ENCODE data around the gene CCDC93. TPM values are rescaled to one million over a fixed set of nuclear protein-coding genes. Genes with fewer than 3 reads are reported as not detected.

The CCDC93 gene
- total RNA-seq, 1 donor from 2014 or later = 17.7 TPM

GRCh38 chr2:117918608-117919007 lies 95.3 kb downstream of the CCDC93 start:
- DNase-seq (ENCODE audit: low read depth in 2 of 2) = no peak

GRCh38 chr2:117917223-117917917 lies 96.5 kb downstream of the CCDC93 start:
- DNase-seq (ENCODE audit: low read depth in 2 of 2) = peak in 1 of 2 donors; percentile 17

DNA sequence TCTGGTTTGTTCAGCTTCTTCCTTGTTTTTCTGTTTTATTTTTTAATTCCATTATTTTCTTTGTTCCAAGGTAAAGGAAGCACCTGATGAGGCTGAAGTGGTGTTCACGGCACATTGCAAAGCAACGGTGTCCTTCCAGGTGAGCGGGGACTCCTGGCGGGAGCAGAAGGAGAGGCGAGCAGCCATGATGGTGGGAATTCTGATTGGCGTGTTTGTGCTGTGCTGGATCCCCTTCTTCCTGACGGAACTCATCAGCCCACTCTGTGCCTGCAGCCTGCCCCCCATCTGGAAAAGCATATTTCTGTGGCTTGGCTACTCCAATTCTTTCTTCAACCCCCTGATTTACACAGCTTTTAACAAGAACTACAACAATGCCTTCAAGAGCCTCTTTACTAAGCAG lies 110.9 kb downstream of the CCDC93 start:
- no peak for DNase-seq (ENCODE audit: low read depth in 2 of 2)

DNA sequence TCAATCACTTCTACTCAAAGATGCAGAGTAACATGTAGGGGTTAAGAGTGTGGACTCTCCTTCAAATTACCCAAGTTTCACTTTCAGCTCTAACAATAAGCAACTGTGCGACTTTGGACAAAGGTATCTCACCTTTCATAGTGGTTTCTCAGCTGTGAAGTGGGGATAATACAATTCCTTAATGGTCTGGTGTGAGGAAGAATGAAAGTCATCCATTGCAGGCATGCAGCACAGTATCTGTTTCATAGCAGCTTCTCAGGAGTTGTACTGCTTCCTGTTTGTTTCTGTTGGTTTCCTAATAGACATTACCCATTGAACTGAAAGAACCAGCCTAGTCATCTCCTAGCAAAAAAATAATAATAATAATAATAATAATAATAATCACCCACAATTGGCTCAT lies 125.0 kb downstream of the CCDC93 start:
- no peak for DNase-seq (ENCODE audit: low read depth in 2 of 2)

- DNase-seq (ENCODE audit: low read depth in 2 of 2) = no peak
Measured at GRCh38 chr2:117885308-117885707, 128.6 kb downstream of the CCDC93 start.

- DNase-seq (ENCODE audit: low read depth in 2 of 2) = no peak
Measured at GRCh38 chr2:117879003-117879402, 134.9 kb downstream of the CCDC93 start.

DNA sequence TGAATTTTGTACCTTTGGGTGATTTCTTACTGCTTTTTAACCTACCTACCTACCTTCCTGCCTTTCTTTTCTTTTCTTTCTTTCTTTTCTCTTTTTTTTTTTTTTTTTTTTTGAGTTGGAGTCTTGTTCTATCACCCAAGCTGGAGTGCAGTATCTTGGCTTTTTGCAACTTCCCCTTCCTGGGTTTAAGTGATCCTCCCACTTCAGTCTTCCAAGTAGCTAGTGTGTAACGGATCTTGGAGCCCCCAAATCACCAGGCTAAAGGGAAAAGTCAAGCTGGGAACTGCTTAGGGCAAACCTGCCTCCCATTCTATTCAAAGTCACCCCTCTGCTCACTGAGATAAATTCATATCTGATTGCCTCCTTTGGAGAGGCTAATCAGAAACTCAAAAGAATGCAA lies 138.1 kb downstream of the CCDC93 start:
- no peak for DNase-seq (ENCODE audit: low read depth in 2 of 2)

Other genes starting within 250 kb of the CCDC93 start
- gene DDX18, start 199.4 kb downstream of the CCDC93 start, total RNA-seq = 39.7 and 40.5 TPM in 2 replicates
- 11.9 and 20.5 TPM in 2 replicates for gene INSIG2, start 74.4 kb upstream of the CCDC93 start, total RNA-seq